HL-60 (cell line): ENCODE measurements around the gene PRTN3.

Source experiments
- POLR2AphosphoS5 ChIP-seq: IDR thresholded peaks from 2 replicates; pipeline ENCODE4 v1.6.1; 2012; ENCODE audit warnings: low read depth
- REST ChIP-seq: IDR thresholded peaks from 2 replicates; pipeline ENCODE4 v1.6.1; 2012; ENCODE audit warnings: low read depth; ENCODE audit not compliant: insufficient replicate concordance
- SPI1 ChIP-seq: IDR thresholded peaks from 2 replicates; pipeline ENCODE4 v1.6.1; 2012; ENCODE audit warnings: low read depth, mild to moderate bottlenecking, borderline replicate concordance
- TF ChIP-seq, protein P1 (sequence below): IDR thresholded peaks from one replicate; pipeline ENCODE4 v1.5.1; 2011; ENCODE audit warnings: low read length, control low read depth, inconsistent platforms; ENCODE audit not compliant: insufficient read depth

DNA sequence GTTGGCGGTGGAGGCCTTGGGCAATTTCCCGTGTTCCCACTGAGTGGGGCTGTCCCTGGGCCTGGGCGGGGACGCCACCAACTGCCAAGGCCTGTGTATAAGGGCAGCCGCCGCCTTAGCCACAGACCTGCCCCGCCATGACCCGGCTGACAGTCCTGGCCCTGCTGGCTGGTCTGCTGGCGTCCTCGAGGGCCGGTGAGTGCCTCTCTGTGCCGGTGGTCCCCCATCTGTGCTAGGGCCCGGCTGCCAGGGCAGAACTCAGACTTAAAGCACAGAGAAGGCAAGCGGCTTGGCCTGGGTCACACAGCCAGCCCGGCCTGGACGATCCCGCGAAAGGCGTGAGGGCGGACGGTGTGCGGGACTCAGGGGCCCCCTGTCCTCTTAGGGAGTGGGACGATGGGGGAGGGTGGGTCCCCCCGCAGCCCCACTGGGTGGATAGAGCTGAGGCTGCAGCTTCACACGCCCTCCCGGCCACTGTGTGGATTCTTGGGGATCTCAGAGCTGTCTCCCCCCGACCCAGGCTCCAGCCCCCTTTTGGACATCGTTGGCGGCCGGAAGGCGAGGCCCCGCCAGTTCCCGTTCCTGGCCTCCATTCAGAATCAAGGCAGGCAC is 13.0 kb upstream of the PRTN3 start, which contains the start of gene AZU1:
- TF ChIP-seq, protein P1, sequence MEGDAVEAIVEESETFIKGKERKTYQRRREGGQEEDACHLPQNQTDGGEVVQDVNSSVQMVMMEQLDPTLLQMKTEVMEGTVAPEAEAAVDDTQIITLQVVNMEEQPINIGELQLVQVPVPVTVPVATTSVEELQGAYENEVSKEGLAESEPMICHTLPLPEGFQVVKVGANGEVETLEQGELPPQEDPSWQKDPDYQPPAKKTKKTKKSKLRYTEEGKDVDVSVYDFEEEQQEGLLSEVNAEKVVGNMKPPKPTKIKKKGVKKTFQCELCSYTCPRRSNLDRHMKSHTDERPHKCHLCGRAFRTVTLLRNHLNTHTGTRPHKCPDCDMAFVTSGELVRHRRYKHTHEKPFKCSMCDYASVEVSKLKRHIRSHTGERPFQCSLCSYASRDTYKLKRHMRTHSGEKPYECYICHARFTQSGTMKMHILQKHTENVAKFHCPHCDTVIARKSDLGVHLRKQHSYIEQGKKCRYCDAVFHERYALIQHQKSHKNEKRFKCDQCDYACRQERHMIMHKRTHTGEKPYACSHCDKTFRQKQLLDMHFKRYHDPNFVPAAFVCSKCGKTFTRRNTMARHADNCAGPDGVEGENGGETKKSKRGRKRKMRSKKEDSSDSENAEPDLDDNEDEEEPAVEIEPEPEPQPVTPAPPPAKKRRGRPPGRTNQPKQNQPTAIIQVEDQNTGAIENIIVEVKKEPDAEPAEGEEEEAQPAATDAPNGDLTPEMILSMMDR = no peak
- TF ChIP-seq SPI1 (peak; percentile 42; the same call in 1 of the 2 replicates), POLR2AphosphoS5 (peak; percentile 98), REST (peak; percentile 61)
